Neuronal stem cell (in vitro differentiated cells): ENCODE data around the gene ESYT1.

ENCODE experiments used
- DNase-seq: peaks from one replicate; pipeline ENCODE4 v3.0.0-alpha.2; 2013; ENCODE audit warnings: low spot score
- H2AFZ ChIP-seq: one replicate; pipeline ENCODE4 v1.6.1; 2013; ENCODE audit warnings: mild to moderate bottlenecking, low read length, inconsistent platforms
- H2AK5ac ChIP-seq: 2 replicates; pipeline ENCODE4 v1.6.1; 2013; ENCODE audit warnings: low read depth, mild to moderate bottlenecking, inconsistent platforms, low read length, moderate library complexity, mixed read lengths
- H2BK120ac ChIP-seq: 2 replicates; pipeline ENCODE4 v1.6.1; 2013; ENCODE audit warnings: low read depth, mild to moderate bottlenecking, inconsistent platforms, low read length, moderate library complexity, mixed read lengths
- H2BK12ac ChIP-seq: one replicate; pipeline ENCODE4 v1.6.1; 2013; ENCODE audit warnings: low read length, inconsistent platforms
- H2BK15ac ChIP-seq: 2 replicates; pipeline ENCODE4 v1.6.1; 2013; ENCODE audit warnings: mild to moderate bottlenecking, low read length, inconsistent platforms, mixed read lengths
- H2BK5ac ChIP-seq: one replicate; pipeline ENCODE4 v1.6.1; 2013; ENCODE audit warnings: inconsistent platforms, mild to moderate bottlenecking, low read length, moderate library complexity
- H3K14ac ChIP-seq: one replicate; pipeline ENCODE4 v1.6.1; 2013; ENCODE audit warnings: low read length, inconsistent platforms
- H3K18ac ChIP-seq: 2 replicates; pipeline ENCODE4 v1.6.1; 2013; ENCODE audit warnings: low read length, inconsistent platforms
- H3K23ac ChIP-seq: 2 replicates; pipeline ENCODE4 v1.6.1; 2013; ENCODE audit warnings: low read depth, mild to moderate bottlenecking, mixed read lengths, low read length, inconsistent platforms; ENCODE audit not compliant: poor library complexity
- H3K27ac ChIP-seq: replicated peaks from 3 replicates; pipeline ENCODE4 v1.5.1; 2013; ENCODE audit warnings: low read length, inconsistent platforms
- H3K27me3 ChIP-seq, 3 experiments: 2 replicates each; pipeline ENCODE4 v1.6.1; 2013; ENCODE audit warnings: low read length in 3 of 3, mild to moderate bottlenecking in 2 of 3, inconsistent platforms in 1 of 3, low read depth in 1 of 3, mixed read lengths in 1 of 3, moderate library complexity in 1 of 3; ENCODE audit not compliant: control insufficient read depth in 3 of 3, insufficient read depth in 3 of 3
- H3K36me3 ChIP-seq, 2 donors: replicated peaks in 1 of 2; 2 replicates each; pipeline ENCODE4 v1.6.1; 2013; ENCODE audit warnings: low read length in 2 of 2; ENCODE audit not compliant: control insufficient read depth in 2 of 2, insufficient read depth in 2 of 2
- H3K4ac ChIP-seq: 2 replicates; pipeline ENCODE4 v1.6.1; 2013; ENCODE audit warnings: inconsistent platforms, mild to moderate bottlenecking, low read length, moderate library complexity
- H3K4me1 ChIP-seq, 2 donors: 1 replicate in 1 of 2; 2 replicates in 1 of 2; pipeline ENCODE4 v1.6.1; 2013; ENCODE audit warnings: low read length in 2 of 2, low read depth in 1 of 2; ENCODE audit not compliant: control insufficient read depth in 2 of 2, insufficient read depth in 1 of 2
- H3K4me2 ChIP-seq: one replicate; pipeline ENCODE4 v1.6.1; 2013; ENCODE audit warnings: mild to moderate bottlenecking, low read length, inconsistent platforms; ENCODE audit not compliant: insufficient read depth, poor library complexity, severe bottlenecking
- H3K4me3 ChIP-seq, 2 donors: 2 replicates each; pipeline ENCODE4 v1.5.1; 2013; ENCODE audit warnings: low read length in 2 of 2, mild to moderate bottlenecking in 2 of 2, inconsistent platforms in 1 of 2, moderate library complexity in 1 of 2
- H3K79me1 ChIP-seq: one replicate; pipeline ENCODE4 v1.6.1; 2013; ENCODE audit warnings: low read depth, mild to moderate bottlenecking, inconsistent platforms, low read length, moderate library complexity
- H3K9ac ChIP-seq: one replicate; pipeline ENCODE4 v1.6.1; 2013; ENCODE audit warnings: mild to moderate bottlenecking, low read depth, low read length, inconsistent platforms; ENCODE audit not compliant: poor library complexity
- H3K9me3 ChIP-seq, 2 donors: replicated peaks in 1 of 2; 2 replicates each; pipeline versions ENCODE3 to v1.6.1; 2013; ENCODE audit warnings: low read length in 2 of 2, mild to moderate bottlenecking in 2 of 2, inconsistent platforms in 1 of 2, low read depth in 1 of 2, mixed read lengths in 1 of 2, moderate library complexity in 1 of 2; ENCODE audit not compliant: control insufficient read depth in 2 of 2, insufficient read depth in 1 of 2
- H4K8ac ChIP-seq: one replicate; pipeline ENCODE4 v1.6.1; 2013; ENCODE audit warnings: low read depth, mild to moderate bottlenecking, inconsistent platforms, low read length, moderate library complexity
- H4K91ac ChIP-seq: one replicate; pipeline ENCODE4 v1.6.1; 2013; ENCODE audit warnings: low read length, low read depth, mild to moderate bottlenecking, inconsistent platforms; ENCODE audit not compliant: poor library complexity
- WGBS, 2 donors: extraction: QIAGEN DNeasy Blood & Tissue Kit; methylation state at CpG; one replicate each; pipeline ENCODE4 v1.1.7; 2013; ENCODE audit warnings: missing lambda C conversion rate in 2 of 2, mixed read lengths in 1 of 2; ENCODE audit not compliant: insufficient read length in 2 of 2, insufficient replicate concordance in 1 of 2; ENCODE audit errors: extremely low coverage in 2 of 2; 5-methylcytosine and 5-hydroxymethylcytosine counted together

Gene ESYT1

DNA sequence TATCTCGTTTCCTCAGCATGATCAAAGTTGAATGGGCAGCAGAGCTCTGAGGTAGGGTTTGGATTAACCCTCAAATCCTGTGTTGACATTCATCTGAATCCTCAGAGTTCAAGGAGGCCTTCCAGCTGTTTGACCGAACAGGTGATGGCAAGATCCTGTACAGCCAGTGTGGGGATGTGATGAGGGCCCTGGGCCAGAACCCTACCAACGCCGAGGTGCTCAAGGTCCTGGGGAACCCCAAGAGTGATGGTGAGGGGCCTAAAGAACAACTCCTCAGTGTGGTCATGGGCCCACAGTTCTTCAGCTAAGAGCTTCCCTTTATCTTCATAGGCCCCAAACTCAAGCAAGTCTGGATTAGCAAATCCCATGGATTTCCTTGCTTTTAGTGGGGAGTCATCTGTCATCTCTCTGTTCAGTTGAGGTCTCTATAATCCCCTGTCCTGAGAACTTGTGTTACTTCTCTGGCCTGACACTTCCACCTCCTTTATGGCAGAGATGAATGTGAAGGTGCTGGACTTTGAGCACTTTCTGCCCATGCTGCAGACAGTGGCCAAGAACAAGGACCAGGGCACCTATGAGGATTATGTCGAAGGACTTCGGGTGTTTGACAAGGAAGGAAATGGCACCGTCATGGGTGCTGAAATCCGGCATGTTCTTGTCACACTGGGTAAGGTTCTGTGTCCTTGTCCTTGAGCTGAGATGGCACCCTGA, 31.6 kb downstream of the ESYT1 start:
- H3K4me1 ChIP-seq = peaks cover 27 to 40% of the 10 kb centered on the region in 2 donors
- H2BK15ac ChIP-seq = no peak overlapping the region
- H2AK5ac ChIP-seq = no peak overlapping the region
- no peak overlapping the region for H3K14ac ChIP-seq
- no peaks in the 10 kb centered on the region for H3K9me3 ChIP-seq
- H3K9ac ChIP-seq = peak overlapping the region; percentile 5
- WGBS, 2 donors = no CpG with 5 or more reads among the region's 8 CpGs
- peak overlapping the region; percentile 53 for H3K4me2 ChIP-seq
- H3K27ac ChIP-seq = peak overlapping the region; percentile 1
- H3K18ac ChIP-seq = no peak overlapping the region
- no peak overlapping the region for H2AFZ ChIP-seq
- no peak overlapping the region for H4K8ac ChIP-seq
- no peak overlapping the region for H2BK12ac ChIP-seq
- peaks cover 42 to 70% of the 10 kb centered on the region in 2 donors for H3K36me3 ChIP-seq
- peak overlapping the region; percentile 85 to 91 for H3K4me3 ChIP-seq
- no peaks in the 10 kb centered on the region for H3K27me3 ChIP-seq
- H3K79me1 ChIP-seq = no peaks in the 10 kb centered on the region
- no peak overlapping the region for H3K4ac ChIP-seq
- DNase-seq = no peak
- no peak overlapping the region for H2BK5ac ChIP-seq
- no peak overlapping the region for H4K91ac ChIP-seq
- no peak overlapping the region for H2BK120ac ChIP-seq
- H3K23ac ChIP-seq = no peak overlapping the region

DNA sequence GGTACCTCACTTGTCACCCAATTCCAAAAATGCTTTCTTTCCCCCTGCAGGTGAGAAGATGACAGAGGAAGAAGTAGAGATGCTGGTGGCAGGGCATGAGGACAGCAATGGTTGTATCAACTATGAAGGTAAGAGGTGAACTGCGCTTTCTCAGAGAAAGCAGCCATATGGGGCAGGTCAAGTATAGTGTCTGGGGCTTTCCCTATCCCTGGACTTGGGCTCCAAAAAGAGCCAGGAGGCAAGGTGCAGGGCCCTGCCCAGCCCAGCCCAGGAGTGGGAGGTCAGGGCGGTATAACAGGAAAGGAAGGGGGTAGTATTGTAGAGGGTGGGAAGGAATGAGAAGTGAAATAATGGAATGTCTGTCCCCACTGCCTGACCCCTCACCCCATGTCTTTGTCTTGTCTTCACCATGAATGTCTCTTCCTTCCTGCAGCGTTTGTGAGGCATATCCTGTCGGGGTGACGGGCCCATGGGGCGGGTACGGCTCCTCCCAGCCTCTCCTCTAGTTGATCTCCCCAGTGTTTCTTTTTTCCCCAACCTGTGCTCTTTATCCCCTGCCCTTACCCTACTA, 32.2 kb downstream of the ESYT1 start:
- H2AK5ac ChIP-seq = no peak overlapping the region
- no peak overlapping the region for H2AFZ ChIP-seq
- peaks cover 27 to 40% of the 10 kb centered on the region in 2 donors for H3K4me1 ChIP-seq
- H3K9me3 ChIP-seq = no peaks in the 10 kb centered on the region
- H3K27me3 ChIP-seq = no peaks in the 10 kb centered on the region
- H3K4ac ChIP-seq = no peak overlapping the region
- no peak overlapping the region for H2BK5ac ChIP-seq
- peaks cover 38 to 70% of the 10 kb centered on the region in 2 donors for H3K36me3 ChIP-seq
- H3K23ac ChIP-seq = no peak overlapping the region
- no peak overlapping the region for H2BK12ac ChIP-seq
- peak overlapping the region; percentile 20 for H3K27ac ChIP-seq
- no CpG with 5 or more reads among the region's 7 CpGs for WGBS, 2 donors
- H3K18ac ChIP-seq = no peak overlapping the region
- no peak overlapping the region for H2BK120ac ChIP-seq
- no peaks in the 10 kb centered on the region for H3K79me1 ChIP-seq
- no peak overlapping the region for H4K91ac ChIP-seq
- no peak overlapping the region for H3K14ac ChIP-seq
- H3K4me2 ChIP-seq = peak overlapping the region; percentile 41
- H4K8ac ChIP-seq = no peak overlapping the region
- peak overlapping the region; percentile 2 to 85 for H3K4me3 ChIP-seq
- H2BK15ac ChIP-seq = no peak overlapping the region
- DNase-seq = no peak
- no peak overlapping the region for H3K9ac ChIP-seq

DNA sequence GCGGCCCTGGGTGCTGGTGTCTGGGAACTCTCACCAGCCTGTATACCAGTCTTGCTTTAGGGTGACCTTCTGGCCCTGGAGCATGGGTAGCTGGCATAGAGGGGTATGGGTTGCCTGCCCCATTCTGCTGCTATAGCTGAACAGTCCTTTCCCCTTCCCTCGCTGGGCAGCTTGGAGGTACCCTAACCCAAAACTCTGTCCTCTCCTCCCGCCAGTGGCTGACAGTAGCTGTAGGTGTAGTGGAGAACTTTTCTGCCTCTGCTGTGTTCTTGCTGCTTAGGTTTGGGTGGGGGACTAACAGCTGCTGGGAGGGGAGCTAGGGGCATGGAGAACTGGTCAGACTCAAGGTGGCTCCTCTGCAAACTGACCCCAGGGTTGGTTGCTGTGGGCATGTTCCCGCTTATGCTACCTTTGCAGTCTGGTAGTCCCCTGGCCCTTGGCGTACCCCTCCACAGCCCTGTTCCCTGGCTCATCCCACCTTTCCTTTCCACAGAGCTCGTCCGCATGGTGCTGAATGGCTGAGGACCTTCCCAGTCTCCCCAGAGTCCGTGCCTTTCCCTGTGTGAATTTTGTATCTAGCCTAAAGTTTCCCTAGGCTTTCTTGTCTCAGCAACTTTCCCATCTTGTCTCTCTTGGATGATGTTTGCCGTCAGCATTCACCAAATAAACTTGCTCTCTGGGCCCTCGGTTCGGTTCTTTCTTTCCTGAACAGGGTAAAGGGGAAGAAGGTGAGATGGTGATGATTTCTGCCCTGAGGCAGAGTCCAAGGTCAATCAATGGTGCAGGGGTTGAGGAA, 33.0 kb downstream of the ESYT1 start:
- Histone ChIP-seq H3K9ac (peak overlapping the region; percentile 18), H3K23ac (no peak overlapping the region), H3K9me3 (no peaks in the 10 kb centered on the region), H3K4me2 (peak overlapping the region; percentile 47), H3K18ac (no peak overlapping the region), H2BK15ac (no peak overlapping the region), H3K4me1 (peaks cover 27 to 40% of the 10 kb centered on the region in 2 donors), H4K8ac (no peak overlapping the region), H2BK5ac (no peak overlapping the region), H2AK5ac (no peak overlapping the region), H3K27me3 (no peaks in the 10 kb centered on the region), H3K36me3 (peaks cover 38 to 70% of the 10 kb centered on the region in 2 donors), H2AFZ (no peak overlapping the region), H3K4ac (no peak overlapping the region), H2BK120ac (no peak overlapping the region), H3K27ac (peak overlapping the region; percentile 58), H3K4me3 (peak overlapping the region in 1 of 2 donors; percentile 58), H2BK12ac (no peak overlapping the region), H3K79me1 (peaks cover 3% of the 10 kb centered on the region), H3K14ac (no peak overlapping the region), H4K91ac (no peak overlapping the region)
- DNase-seq = no peak
- WGBS, 2 donors = no CpG with 5 or more reads among the region's 11 CpGs
